Stimulated activated CD4-positive, alpha-beta T cell treated with anti-CD3 and anti-CD28 coated beads, Interleukin-15, amount 100 ng/mL, for 24 hours (primary cell): ENCODE results near the gene TNIK.
A peak's percentile ranks its signal among the peaks of the same experiment; 100 is the strongest.

Experiments
- DNase-seq: peaks from one replicate; pipeline ENCODE4 v3.0.0-alpha.2; 2020

Gene TNIK

DNA sequence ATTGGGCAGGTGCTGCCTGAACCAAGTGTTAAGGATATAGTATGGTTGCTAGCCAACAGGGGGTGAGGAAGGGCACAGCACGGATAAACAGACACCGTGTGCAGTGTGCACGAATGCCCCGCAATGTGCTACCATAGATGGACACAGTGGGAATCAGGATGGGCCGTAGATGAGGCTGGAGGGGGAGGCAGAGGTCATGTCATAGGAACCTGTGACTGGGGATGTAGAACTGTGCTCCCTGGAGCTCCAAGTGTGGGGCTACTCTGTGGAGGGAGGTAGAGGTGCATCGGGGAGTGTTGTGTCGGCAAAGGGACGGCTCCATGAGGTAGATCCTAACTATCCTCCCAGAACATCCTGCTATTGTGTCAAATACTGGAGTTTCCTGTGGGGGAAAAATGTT is 102.5 kb downstream of the TNIK start:
- DNase-seq: no peak

DNA sequence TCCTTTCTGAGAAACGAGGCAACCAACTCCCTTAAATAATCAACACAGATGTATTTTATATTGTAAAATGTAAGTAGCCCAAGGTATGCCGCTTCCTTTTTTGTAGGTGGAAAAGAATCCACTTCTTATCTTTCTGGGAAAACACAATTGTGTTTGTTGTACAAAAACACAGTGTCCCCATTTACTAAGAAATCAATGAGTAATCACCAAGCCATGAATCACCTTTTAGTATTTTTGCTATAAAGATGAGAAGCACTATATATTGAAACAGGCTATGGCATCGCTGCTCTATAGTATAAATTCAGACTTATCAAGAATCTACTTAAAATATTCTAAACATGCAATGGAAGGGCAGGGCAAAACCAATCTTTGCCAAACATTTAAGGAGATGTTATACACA is 104.0 kb downstream of the TNIK start:
- DNase-seq: no peak

DNA sequence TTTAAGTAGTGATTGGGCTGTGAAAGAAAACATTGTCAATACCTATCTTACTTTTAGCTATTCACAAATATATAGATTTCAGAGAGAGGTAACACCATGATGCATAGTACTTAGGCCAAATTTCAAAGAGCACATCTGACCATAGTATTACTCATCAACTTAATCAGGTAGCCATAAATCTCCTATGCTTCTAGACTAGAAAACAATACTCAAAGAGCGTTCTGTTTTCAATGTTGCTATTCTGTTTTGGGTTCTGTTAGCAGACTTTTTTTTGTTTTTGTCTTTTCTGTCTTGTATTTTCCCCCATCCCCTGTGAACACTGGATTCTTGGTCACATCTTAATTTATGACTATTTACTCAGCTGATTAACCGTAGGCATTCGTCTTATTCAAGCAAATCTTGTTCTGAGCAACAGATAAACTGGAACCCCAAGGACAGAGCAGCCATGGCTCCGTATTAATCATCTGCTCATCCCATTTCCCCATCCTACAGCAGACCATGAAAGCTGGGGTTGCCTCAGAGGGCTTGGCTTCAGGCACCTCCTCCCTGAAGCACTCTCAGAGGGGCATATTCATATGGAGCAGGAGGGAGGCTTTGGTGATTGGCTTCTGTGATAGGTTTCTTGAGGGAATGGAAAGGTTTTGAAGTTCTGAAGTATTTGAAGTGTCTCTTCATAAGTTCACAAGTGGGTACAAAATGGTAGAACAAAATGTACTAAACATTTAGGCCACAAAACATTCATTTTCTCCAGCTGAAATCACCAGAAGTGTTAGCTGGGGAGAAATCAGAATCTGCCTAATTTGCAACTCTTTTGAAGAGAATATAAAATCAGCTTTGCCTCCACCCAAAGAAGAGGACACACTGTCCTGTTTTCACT is 105.3 kb downstream of the TNIK start:
- no peak for DNase-seq

DNA sequence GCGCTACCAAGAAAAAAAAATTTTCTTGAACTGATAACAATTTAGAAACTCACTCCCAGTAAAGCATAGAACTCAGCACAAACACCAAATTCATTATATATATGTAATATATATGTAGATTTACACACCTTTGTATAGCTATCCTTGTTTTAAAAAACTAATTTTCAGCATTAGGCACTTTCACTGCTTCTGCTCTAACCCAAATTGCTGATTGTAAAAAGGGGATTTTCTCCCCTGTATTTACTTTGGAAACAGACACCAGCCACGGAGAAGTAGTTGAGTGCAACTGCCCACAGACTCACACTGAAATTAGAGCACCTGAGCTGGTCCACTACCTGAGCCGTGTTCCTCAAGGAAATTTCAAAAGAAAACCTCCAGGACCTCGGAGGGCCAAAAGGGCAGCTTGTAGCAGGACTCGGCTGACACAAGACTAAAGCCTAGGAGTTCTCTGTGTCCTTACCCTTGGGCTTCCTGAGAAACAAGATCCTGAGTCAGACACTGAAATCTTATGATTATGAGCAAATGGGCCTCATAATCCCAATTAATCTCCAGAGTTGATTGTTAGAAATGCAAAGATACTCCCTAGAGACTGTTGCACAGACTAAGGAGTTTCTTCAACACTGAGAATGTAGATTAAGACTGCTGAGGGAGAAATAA is 106.0 kb downstream of the TNIK start:
- DNase-seq: no peak

DNA sequence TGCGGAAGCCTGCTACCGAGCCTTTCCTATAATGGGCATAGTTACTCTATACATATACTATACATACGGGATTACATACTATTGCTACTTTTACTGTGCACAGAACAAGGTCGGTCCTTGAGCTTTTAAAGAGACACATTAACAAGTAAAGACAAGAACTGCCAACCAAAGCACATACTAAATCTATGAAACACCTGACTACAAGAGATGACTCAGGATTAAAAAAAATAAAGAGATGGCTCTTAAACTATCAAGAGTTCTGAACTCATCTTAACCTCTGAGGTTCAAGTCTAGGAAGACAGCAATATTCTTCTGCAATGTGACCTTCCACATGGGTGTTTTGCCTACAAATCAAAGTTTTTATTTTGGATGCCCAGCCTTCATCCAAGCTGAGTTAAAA is 106.8 kb downstream of the TNIK start:
- no peak for DNase-seq

DNA sequence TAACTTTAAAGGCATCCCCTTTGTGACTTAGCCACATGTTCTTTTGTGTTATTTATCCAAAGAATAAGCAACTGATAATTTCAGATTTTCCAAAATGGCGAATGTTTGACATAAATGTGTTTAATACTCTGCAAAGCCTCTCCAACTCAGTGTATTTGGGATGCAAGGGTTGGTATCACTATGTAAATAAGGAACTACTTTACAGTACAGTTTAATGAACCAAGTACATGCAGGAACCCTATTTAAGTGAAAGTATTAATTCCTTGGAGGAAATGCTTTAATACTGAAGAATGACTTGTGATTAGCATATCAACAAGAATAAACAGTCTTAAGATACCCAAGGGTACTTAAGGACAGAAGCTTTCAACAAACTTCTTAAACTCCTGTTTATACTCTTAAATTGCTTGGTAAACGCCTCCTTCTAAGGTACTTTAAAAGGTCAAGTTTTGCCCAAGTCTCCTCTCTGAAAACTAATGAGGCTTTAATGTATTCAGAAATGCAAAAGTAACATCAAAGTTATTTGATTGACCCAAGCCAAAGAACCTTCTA is 107.7 kb downstream of the TNIK start:
- no peak for DNase-seq

DNA sequence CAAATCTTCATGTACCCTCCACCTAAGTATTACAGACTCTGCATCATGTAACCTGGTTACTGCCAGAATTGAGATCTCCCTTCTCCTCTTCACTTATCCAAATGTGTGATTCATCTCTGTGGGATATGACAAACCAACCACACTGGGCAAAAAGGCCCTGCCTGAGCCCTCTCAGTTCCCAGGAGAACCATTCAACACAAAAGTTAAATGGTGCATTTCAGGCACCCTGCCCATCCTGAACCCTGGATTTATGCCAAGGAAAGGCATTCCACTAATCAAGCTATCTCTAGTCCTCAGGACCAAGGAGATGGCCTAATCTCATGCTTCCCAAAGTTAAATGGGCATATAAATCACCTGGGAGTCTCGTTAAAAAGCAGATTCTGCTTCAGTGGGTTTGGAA is 108.5 kb downstream of the TNIK start:
- peak; percentile 17 for DNase-seq

DNA sequence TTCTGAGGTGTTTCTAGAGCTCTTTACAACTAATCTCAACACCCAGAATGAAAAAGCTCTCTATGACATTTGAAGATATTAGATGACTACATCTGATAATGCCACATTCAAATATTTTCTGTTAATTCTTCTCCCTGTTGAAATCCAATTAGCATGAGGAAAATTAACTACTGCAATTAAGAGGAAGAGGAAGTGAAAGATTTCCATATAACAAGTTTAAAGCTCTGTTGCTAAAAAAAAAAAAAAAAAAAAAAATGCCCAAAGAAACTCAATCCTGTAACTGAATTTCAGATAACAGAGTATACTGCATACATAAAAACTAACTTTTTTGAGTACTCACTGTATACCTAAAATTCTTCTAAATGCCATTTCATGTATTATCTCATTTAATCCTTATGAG is 109.8 kb downstream of the TNIK start:
- DNase-seq: no peak

DNA sequence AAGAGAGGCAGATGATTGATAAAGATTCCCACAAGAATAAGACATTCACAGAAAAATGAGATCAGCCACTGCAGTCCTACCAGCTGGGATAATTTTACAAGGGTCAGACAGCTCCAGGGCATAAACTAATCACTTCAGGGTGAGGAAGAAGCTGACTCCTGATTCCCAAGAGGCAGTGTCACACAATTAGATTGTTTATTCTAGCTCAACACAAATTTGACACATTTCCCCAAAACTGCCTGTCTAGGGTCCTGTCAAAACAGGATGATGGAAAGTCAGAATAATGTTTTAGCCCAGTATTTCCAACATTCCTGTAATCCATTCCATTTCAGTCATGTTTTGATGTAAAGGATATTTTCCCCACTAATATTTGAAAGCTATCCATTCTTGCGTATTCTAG is 110.8 kb downstream of the TNIK start:
- DNase-seq: no peak

DNA sequence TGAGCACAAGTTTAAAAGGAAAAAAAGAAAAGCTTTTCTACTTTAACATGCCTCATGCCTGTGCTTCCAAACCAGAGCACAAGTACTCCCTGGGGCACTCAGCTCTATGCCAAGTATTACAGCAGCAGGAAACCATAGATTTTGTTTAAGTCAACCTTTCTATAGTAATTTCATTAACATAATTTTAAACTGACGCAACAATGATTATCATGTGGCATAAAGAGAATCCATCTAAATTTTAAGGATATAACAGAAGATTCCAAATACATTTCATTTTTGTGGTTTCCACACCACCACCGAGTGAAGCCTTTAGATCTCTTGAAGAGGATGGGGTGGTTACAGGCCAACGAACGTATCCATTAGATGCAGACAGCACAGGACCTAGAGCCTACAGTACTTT is 112.1 kb downstream of the TNIK start:
- DNase-seq: no peak

DNA sequence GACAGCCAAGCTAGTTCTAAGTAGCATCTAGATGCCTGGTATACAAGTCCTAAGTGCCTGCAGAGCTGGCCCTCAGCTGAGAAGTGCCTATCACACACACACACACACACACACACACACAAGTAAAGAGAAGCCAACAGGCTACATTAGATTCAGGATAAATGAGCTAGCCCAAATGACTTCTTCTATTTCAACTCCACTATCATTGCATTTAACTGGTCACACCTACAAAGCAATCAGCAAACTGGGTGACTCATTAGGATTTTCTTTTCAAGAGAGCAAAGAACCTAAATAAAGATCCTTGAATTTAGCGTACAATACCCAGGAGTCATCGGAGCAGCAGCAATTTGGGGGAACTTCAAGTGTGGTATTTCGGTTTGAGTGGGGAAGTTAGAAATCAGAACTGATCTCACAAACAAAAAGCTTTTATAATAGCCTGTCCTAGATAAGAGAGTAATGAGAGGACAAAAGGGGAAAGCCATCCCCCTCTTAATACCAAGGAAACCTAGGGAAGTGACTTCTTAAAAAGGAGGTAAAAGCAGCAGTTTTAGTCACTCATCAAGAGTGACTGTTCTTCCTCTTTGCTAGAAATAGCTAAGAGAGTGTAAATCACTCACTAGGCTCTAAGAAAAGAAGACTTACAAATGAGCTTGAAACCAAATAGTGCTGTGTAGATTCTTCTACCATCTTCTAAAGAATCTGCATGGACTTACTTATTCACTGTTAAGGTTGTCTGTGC is 112.7 kb downstream of the TNIK start:
- DNase-seq: no peak

DNA sequence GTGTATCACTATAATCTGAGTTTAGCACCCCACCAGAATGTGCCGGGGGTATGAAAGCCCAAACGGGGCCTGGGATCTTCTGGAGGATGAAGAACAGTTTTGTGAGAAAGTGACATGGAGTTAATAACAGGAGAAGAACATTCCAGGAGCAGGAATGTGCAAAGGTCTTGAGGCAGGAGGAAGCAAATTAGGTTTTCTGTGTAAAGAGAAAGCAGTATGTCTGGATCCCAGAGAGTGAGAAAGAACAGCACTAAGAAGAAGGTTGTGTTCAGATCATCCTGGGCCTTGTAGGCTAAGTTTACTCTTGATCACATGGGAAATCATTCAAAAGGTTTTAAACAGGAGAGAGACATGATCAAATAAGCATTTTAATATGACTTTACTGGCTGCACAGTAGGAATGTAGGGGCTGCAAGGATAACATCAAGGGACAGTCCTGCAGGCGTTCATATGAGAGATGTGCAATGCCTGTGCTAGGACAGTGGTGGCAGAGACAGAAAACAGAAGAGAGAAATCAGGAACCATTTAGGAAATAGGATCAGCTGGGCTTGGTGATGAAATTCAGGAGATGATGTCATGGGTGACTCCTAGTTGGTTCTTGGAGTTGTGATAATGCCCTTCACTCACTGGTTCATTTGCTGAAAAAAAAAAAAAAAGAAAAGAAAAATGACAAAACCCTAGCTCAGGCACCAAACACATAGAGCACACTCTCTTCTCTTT is 113.5 kb downstream of the TNIK start:
- DNase-seq: no peak

DNA sequence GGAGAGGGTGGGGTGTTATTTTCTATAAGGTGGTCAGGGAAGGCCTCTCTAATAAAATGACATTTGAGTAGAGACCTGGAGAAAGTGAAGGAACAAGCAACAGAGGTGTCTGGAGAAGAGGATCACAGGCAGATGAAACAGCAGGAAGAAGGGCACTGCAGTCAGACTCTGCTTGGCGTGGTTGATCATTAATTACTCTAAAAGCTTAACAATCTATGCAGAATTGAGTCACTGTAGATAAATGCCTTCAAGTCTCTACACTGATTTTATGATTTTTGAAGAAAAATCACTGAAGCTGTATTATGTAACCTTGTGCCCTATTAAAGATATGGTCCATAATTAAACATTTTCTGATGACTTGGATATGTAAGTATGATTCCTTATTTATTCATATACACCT is 114.2 kb downstream of the TNIK start:
- no peak for DNase-seq

DNA sequence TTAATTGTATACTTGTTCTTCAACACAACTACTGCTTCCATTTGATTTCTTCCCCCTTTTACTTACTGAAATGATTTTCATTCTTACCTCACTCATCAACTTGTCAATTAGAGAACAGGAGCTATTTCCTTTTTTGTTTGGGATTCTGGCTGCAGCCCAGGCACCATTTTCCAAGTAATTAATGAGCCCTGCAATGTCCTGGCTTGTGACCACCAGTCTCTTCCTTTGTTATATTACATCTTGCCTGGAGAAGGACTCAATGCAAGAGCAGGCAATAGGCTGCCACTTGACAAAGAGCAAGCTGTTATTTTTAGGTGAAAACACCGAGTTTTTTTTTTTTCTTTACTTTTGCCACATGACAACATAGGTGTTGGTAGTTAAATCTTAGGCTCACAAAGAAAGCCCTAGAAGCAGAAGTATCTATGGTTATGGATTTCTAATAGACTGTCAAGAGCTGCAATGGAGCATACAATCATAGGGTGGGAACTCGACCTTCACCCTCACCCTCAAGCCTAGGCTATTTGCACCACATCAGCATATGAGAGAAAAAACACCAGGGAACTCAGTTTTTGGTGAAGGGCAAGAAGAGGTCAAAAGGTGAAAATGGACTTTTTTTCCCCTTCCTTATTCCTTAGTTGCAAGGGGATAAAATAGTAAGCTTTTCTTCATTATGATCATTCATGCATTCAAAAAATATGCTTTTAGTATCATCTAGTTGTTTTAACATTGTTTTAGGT is 114.9 kb downstream of the TNIK start:
- no peak for DNase-seq

DNA sequence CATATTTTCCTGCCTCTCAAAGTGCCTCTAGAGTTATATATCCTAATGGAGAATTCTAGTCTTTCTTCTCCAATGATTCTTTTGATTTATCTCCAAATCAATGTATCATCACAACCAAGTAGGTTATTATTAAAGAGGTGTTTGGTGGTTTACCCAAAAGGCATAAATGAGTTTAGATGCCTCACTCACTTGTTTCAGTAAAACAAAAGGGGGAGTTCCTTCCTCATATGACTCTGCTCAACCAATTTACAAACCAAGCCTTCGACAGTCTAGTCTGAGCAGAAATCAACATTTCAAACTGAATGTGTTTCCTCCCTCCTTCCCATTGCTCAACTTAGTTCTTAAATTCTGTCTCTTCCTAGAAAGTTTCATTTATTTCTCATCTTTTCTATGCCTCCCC is 116.5 kb downstream of the TNIK start:
- no peak for DNase-seq

DNA sequence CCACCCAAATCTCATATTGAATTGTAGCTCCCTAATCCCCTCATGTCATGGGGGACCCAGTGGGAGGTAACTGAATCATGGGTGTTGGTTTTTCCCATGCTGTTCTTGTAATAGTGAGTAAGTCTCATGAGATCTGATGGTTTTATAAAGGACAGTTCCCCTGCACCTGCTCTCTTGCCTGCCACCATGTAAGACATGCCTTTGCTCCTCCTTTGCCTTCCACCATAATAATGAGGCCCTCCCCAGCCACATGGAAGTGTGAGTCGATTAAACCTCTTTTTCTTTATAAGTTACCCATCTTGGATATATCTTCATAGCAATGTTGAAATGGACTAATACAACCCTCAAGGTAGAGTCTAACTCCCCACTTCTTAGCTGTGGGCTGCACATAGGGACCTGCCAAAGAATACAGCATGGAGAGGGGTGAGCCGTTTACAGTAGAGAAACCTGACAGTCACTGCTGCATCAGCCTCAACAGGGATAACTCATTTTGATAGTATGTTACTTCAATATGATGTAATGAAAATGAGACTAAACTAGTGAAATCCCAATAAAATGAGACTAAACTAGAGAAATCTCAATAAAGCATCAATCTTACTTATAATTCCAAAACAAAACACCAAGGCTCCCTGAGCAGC is 117.3 kb downstream of the TNIK start:
- no peak for DNase-seq

DNA sequence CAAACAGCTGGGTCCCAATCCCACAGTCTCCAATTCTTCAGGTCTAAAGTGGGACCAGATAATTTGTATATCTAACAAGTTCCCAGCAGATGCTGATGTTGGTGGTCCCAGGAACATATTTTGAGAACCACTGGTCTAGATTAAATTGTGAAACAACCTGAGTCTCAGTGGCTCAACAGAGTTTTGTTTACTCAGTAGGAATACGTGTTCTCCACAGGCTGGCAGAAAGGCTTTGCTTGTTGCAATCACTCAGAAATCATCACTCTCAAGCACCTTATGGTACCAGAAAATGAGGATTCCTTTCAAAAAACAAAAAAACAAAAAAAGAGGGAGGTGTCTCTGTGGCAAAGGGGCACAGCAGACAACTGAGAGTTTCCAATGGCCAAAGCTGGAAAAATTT is 118.0 kb downstream of the TNIK start:
- no peak for DNase-seq

DNA sequence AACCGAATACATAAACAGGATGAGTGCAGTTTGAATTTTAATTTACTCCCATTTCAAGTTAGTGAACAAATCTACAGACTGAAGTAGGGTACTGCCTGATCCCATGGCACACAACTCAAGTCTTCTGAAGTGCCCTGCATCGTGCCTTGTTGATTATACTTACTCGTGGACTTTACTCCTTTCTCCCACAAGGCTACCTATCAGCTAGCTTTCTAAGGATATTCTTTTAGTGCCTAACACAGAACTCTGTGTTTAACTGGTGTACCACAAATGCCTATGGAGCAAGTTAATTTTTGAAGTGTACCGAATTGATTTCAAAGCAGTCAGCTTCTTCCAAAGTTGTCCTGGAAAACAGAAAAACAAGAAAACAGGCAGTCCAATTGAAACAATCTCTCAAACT is 119.8 kb downstream of the TNIK start:
- no peak for DNase-seq

DNA sequence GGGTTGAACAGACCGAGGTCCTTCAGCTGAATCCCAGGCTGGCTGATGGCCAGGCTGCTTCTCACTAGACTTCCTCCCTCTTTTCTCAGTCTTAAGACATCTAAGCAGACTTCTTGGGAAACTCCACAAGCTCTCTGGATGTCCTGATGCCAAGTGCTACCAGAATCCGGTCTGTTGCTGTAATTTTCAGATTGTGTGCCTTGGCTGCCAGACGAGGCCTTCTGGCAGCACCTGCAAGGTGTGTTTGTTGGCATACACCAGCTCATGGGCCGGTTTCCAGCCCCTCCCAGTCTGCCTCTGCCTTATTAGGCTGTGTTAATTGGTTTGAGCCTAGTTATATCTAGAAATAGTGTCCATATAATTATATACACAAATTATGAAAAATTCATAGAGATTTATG is 120.6 kb downstream of the TNIK start:
- DNase-seq: no peak

DNA sequence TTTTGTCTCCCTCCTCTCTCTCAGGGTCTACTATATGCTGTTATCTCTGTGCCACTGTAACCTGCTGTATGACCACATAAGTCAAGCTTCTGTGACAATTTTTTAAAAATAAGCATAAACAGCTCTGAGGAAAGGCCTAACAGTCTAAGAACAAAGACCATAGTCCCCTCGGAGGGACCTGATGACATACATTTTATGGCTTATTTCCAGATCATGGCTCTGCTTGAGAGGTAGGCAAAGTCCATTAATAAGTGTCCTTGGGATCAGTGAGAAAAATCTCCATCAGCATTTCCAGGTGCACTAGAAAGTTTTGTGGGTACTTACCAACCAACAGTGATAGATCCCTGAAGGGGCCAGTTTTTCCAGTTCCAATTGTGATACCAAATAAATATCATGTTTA is 123.8 kb downstream of the TNIK start:
- no peak for DNase-seq

DNA sequence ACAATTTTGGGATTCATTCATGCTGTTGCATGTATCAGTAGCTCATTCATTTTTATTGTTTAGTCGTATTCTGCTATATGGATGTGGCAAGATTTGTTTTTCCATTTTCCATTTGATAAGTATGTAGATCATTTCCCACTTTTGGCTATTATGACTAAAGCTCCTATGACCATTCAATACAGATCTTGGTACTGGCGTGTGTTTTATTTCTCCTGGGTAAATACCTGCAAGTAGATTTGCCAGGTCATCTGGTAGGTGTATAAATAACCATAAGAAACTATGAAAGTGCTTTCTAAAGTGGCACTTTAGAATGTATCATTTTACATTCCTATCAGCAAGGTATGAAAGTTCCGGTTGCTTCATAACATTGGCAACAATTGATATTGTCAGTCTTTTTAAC is 124.6 kb downstream of the TNIK start:
- DNase-seq: no peak

DNA sequence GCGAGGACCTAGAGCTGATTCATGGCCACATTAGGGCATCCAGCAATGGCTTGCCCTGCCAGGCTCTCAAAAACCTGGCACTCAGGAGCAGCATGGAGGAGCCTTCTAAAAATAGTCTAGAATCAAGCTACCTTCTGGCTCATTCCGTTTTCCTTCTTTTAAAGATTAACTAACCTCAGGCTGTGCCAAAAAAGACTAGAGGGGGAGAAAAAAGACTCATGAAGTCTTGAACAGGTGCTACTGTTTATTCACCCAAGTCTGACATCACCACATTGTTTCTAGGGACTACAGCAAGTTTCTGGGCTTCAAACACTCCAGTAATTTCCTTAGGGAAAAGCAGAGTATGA is 125.8 kb downstream of the TNIK start:
- no peak for DNase-seq
